Subcutaneous adipose tissue (tissue), 4 donors: Measurements from ENCODE around the gene ZNF275. TPM values are rescaled to one million over a fixed set of nuclear protein-coding genes. Genes with fewer than 3 reads are reported as not detected.

Experiments
- total RNA-seq, 4 donors: library from RNA; depleted of rRNA; stranded (reverse); fragments of >200 nt; gene quantifications; one replicate each; pipeline ENCODE4 v1.1.0, GENCODE V29; 2016
- TF ChIP-seq, protein P1 (sequence below): fragments of 450-650 bp; IDR thresholded peaks from one replicate; pipeline ENCODE4 v1.5.1; 2016; ENCODE audit warnings: low read depth, mild to moderate bottlenecking, control low read depth, antibody characterized with exemption, moderate library complexity

Gene ZNF275, protein sequence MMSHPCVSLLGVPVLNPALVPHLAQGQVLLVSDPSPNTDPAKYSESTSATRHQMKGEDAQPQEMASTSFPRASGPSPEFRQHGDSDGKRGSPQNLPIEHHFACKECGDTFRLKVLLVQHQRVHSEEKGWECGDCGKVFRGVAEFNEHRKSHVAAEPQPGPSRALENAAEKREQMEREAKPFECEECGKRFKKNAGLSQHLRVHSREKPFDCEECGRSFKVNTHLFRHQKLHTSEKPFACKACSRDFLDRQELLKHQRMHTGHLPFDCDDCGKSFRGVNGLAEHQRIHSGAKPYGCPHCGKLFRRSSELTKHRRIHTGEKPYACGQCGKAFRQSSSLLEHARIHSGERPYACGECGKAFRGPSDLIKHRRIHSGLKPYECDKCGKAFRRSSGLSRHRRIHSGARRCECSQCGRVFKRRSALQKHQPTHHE
- 10 to 100 TPM in 3 of 4 donors, 1 to 10 TPM in 1; 8.3 to 30.9 (median 15.9) TPM for total RNA-seq

GRCh38 chrX:153333821-153334653 lies at the start of gene ZNF275:
Gene ZNF275, plus strand, starts transcription at chrX:153334153. Its CDS starts 2,527 bp downstream, at chrX:153336680.
- TF ChIP-seq, protein P1, sequence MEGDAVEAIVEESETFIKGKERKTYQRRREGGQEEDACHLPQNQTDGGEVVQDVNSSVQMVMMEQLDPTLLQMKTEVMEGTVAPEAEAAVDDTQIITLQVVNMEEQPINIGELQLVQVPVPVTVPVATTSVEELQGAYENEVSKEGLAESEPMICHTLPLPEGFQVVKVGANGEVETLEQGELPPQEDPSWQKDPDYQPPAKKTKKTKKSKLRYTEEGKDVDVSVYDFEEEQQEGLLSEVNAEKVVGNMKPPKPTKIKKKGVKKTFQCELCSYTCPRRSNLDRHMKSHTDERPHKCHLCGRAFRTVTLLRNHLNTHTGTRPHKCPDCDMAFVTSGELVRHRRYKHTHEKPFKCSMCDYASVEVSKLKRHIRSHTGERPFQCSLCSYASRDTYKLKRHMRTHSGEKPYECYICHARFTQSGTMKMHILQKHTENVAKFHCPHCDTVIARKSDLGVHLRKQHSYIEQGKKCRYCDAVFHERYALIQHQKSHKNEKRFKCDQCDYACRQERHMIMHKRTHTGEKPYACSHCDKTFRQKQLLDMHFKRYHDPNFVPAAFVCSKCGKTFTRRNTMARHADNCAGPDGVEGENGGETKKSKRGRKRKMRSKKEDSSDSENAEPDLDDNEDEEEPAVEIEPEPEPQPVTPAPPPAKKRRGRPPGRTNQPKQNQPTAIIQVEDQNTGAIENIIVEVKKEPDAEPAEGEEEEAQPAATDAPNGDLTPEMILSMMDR: no peak

DNA sequence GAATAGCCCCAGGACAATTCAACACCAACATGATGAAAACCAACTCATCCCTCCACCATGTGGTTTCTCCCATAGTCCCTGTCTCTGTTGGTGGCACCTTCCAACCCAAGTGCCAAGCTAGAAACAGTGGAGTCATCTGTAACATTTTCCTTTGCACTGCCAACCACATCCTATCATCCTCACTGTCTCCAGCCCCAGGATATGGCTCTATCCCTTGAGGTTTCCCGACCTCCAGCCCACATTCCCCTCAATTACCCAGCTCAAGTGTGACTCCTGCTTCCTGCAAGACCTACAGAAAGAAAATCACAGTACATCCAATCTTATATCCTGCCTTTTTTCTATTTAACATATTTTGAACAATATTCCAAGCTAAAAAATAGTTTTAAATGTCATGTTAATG lies 36.6 kb upstream of the ZNF275 start:
- TF ChIP-seq, protein P1: no peak

DNA sequence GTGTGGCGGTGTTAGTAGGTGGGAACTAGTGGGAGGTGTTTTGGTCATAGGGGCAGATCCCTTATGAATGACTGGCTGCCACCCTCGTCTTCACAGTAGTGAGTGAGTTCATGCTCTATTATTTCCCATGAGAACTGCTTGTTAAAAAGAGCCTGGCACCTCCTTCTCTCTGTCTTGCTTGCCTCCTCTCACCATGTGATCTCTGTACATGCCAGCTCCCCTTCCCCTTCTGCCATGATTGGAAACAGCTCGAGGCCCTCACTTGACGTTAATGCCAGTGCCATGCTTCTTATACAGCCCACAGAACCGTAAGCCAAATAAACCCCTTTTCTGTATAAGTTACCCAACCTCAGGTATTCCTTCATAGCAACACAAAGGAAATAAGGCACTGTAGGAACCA lies 34.1 kb upstream of the ZNF275 start:
- TF ChIP-seq, protein P1: no peak

- TF ChIP-seq, protein P1: no peak
Measured at GRCh38 chrX:153301746-153302145, 32.2 kb upstream of the ZNF275 start.

GRCh38 chrX:153302796-153303195 lies 31.2 kb upstream of the ZNF275 start:
- TF ChIP-seq, protein P1: no peak

GRCh38 chrX:153303276-153304262 lies 30.4 kb upstream of the ZNF275 start:
- TF ChIP-seq, protein P1: no peak
